Measurements from ENCODE around the gene LRP1B.

LRP1B gene

DNA sequence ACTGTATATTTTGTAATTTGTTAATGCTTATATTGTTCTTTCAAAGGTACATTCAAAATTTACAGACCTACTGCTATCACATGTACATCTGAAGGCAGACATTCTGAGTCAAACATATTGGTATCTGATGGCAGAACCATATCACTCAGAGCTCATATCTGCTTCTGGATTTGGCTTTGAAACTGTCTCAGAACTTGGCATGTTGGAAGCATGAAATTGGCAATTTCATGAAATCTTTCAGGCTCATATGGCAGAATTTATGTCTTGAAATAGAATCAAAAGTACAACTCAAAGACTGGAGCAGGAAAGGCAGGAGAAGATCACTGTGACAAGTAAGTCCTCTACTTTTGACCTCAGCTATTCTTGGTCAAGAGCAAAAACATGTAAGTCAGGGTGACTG, 202.3 kb downstream of the LRP1B start:
- TF ChIP-seq POLR2AphosphoS5 (IDR thresholded peaks at IDR 0.05; ENCODE audit: low read depth, low read length) (no peak), SIN3A (IDR thresholded peaks at IDR 0.05; ENCODE audit: borderline replicate concordance, insufficient read depth, low read length) (no peak)

DNA sequence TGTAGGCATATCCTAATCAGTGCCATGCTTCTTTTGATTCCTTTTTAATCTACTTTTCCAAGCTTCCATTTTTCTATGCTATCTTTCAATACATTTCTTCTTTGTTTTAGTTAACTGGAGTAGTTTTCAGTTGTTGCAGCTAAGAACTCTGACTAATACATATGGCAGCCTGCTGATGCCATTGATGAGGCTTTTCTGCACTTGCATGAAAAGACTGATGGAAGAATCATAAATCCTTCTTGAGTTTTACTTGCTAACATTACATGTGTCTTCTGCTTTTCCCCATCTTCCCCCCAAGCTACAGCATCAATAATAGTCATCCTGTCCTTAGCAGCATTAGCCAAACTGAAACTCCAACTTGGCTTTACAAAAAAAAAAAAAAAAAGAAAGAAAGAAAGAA, 203.3 kb downstream of the LRP1B start:
- TF ChIP-seq SIN3A (IDR thresholded peaks at IDR 0.05; ENCODE audit: borderline replicate concordance, insufficient read depth, low read length) (no peak), FOXP2 (optimal IDR thresholded peaks at IDR 0.05; ENCODE audit: borderline replicate concordance, extremely low read depth, extremely low read length, insufficient read depth) (no peak), POLR2AphosphoS5 (IDR thresholded peaks at IDR 0.05; ENCODE audit: low read depth, low read length) (no peak), TAF1 (IDR thresholded peaks at IDR 0.05; ENCODE audit: borderline replicate concordance, insufficient read depth, low read length) (no peak)
- TF ChIP-seq, protein P1, sequence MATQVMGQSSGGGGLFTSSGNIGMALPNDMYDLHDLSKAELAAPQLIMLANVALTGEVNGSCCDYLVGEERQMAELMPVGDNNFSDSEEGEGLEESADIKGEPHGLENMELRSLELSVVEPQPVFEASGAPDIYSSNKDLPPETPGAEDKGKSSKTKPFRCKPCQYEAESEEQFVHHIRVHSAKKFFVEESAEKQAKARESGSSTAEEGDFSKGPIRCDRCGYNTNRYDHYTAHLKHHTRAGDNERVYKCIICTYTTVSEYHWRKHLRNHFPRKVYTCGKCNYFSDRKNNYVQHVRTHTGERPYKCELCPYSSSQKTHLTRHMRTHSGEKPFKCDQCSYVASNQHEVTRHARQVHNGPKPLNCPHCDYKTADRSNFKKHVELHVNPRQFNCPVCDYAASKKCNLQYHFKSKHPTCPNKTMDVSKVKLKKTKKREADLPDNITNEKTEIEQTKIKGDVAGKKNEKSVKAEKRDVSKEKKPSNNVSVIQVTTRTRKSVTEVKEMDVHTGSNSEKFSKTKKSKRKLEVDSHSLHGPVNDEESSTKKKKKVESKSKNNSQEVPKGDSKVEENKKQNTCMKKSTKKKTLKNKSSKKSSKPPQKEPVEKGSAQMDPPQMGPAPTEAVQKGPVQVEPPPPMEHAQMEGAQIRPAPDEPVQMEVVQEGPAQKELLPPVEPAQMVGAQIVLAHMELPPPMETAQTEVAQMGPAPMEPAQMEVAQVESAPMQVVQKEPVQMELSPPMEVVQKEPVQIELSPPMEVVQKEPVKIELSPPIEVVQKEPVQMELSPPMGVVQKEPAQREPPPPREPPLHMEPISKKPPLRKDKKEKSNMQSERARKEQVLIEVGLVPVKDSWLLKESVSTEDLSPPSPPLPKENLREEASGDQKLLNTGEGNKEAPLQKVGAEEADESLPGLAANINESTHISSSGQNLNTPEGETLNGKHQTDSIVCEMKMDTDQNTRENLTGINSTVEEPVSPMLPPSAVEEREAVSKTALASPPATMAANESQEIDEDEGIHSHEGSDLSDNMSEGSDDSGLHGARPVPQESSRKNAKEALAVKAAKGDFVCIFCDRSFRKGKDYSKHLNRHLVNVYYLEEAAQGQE (IDR thresholded peaks at IDR 0.05; ENCODE audit: insufficient read depth in 1 of 2, low read depth in 2 of 2, low read length in 2 of 2) = no peak

DNA sequence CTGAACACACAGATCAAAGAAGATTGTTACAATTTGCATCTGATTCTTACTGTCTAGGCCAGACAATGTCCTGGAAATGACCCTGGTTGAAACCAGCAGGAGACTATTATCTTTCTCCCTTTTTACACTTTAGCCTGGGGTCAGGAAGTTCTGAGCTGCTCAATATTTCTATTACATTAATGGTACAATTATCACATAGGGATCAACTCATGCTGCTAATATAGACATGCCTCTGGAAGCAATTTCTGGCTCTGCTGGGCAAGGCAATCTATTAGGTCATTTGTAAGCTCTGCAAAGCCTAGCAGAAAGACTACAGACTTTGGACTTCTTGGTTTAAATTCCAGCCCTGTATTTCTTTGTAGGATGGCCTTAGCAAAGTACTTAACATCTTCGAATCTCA, 205.3 kb downstream of the LRP1B start:
- TF ChIP-seq TAF1 (IDR thresholded peaks at IDR 0.05; ENCODE audit: borderline replicate concordance, insufficient read depth, low read length) (no peak), SIN3A (IDR thresholded peaks at IDR 0.05; ENCODE audit: borderline replicate concordance, insufficient read depth, low read length) (no peak), POLR2AphosphoS5 (IDR thresholded peaks at IDR 0.05; ENCODE audit: low read depth, low read length) (no peak)
- TF ChIP-seq, protein P1 (IDR thresholded peaks at IDR 0.05; ENCODE audit: insufficient read depth in 1 of 2, low read depth in 2 of 2, low read length in 2 of 2) = peak in 1 of 2 experiments; percentile 47; a peak in 1 of 4 replicates

DNA sequence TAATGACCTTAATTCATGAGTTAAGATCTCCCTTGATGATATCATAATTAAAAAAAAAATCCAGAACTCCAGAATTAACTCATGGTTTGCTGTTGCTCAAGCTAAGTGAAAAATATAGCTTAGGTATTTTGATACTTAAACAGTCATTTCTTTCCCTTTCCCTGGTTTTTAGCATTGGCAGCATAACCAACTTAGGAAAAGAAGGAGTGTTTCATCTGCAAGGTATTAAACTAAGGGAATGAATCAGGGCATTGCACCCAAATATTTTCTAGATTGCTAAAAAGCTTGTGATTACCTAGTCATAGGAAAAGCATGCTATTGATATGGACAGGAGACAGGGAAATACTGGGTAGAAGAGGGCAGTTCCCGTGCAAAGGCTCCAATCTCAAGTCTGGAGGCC, 207.2 kb downstream of the LRP1B start:
- TF ChIP-seq TAF1 (IDR thresholded peaks at IDR 0.05; ENCODE audit: borderline replicate concordance, insufficient read depth, low read length) (no peak), SIN3A (IDR thresholded peaks at IDR 0.05; ENCODE audit: borderline replicate concordance, insufficient read depth, low read length) (no peak), FOXP2 (optimal IDR thresholded peaks at IDR 0.05; ENCODE audit: borderline replicate concordance, extremely low read depth, extremely low read length, insufficient read depth) (no peak), POLR2AphosphoS5 (IDR thresholded peaks at IDR 0.05; ENCODE audit: low read depth, low read length) (no peak)
- TF ChIP-seq, protein P1 (IDR thresholded peaks at IDR 0.05; ENCODE audit: insufficient read depth in 1 of 2, low read depth in 2 of 2, low read length in 2 of 2) = no peak

DNA sequence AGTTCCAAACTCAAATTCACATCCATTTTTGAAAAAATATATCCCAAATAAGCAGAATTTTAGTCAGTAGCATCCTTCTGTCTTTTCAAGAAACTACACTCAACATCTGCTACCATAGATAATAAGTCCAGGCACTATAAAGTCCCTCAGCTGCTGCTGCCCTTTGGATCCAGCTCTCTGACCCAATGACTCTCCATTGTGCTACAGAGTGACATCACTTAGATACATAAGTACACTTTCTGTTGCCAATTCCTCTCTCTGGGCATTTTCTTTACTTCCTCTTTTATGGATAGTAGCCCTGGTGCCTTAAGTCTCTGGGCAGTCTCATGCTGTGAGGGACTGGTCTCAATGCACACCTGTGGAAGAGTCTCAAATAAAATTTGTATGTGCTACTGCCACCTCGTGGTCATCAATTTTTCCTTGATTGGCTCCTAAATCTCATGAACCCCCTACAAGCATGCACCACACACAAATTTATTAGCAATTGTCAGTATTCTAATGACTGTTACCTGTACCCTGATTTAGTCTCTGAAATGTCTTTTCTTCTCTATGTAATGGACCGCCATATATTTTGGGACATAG, 219.2 kb downstream of the LRP1B start:
- TF ChIP-seq POLR2AphosphoS5 (IDR thresholded peaks at IDR 0.05; ENCODE audit: low read depth, low read length) = no peak
- TF ChIP-seq SIN3A (IDR thresholded peaks at IDR 0.05; ENCODE audit: borderline replicate concordance, insufficient read depth, low read length) = no peak
- no peak for TF ChIP-seq TAF1 (IDR thresholded peaks at IDR 0.05; ENCODE audit: borderline replicate concordance, insufficient read depth, low read length)
- TF ChIP-seq, protein P1 (IDR thresholded peaks at IDR 0.05; ENCODE audit: insufficient read depth in 1 of 2, low read depth in 2 of 2, low read length in 2 of 2) = no peak
- TF ChIP-seq FOXP2 (optimal IDR thresholded peaks at IDR 0.05; ENCODE audit: borderline replicate concordance, extremely low read depth, extremely low read length, insufficient read depth) = no peak

Data from PFSK-1 (cell line).